ENCODE measurements around the gene PDPR.
"Not testable (repeated sequence)": the region's sequence is repeated elsewhere in the genome, so short reads cannot be mapped to it uniquely, and the experiment has no call there.

GRCh38 chr16:70149296-70149695 lies 35.2 kb downstream of the PDPR start:
- not testable (repeated sequence) for TF ChIP-seq CTCF (IDR thresholded peaks at IDR 0.05); REST (IDR thresholded peaks at IDR 0.05; ENCODE audit: insufficient read depth in 1 of 2, low read depth in 2 of 2, low read length in 1 of 2); POLR2AphosphoS5 (IDR thresholded peaks at IDR 0.05; ENCODE audit: low read depth, low read length); SIN3A (IDR thresholded peaks at IDR 0.05; ENCODE audit: borderline replicate concordance, insufficient read depth, low read depth, low read length); TCF7L2 (IDR thresholded peaks at IDR 0.05; ENCODE audit: low read depth, low read length)
